ENCODE data around the gene RNF20. TPM values are rescaled to one million over a fixed set of nuclear protein-coding genes. Genes with fewer than 3 reads are reported as not detected.
A peak's percentile ranks its signal among the peaks of the same experiment; 100 is the strongest.
"Not testable (repeated sequence)": the region's sequence is repeated elsewhere in the genome, so short reads cannot be mapped to it uniquely, and the experiment has no call there.

Gene RNF20
- total and polyA plus RNA-seq, 2 donors: 16.9 to 21.2 TPM

DNA sequence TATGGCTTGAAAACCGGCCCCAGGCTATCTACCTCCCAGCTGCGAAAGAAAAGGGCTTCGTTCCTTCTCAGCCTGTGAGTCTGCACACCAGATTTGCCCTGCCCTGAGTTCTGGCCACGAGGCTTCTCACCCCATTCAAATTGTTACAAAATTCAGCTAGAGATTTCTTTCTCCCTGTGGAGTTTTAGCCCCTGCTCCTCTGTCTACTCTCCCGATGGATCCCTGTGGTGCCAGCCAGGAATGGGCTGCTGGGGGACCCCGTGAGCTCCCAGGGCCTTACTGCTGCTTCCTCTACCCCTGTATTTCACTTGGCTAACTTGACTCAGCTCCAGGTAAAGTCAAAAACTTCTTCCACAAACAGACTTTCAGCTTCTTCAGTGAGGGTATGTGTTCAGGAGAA lies 9.3 kb upstream of the RNF20 start:
- H3K9me3 ChIP-seq (ENCODE audit: control insufficient read depth in 2 of 2, insufficient read depth in 1 of 2, low read length in 1 of 2): no peaks in the 10 kb centered on the region
- no peaks in the 10 kb centered on the region for H3K36me3 ChIP-seq (ENCODE audit: control insufficient read depth in 2 of 2, insufficient read depth in 2 of 2, low read length in 1 of 2)
- H3K27ac ChIP-seq (ENCODE audit: low read depth in 1 of 2, low read length in 1 of 2): no peak overlapping the region
- no peaks in the 10 kb centered on the region for H3K4me1 ChIP-seq (ENCODE audit: control insufficient read depth in 2 of 2, insufficient read depth in 2 of 2, low read length in 2 of 2)
- no peak overlapping the region for H3K4me3 ChIP-seq (ENCODE audit: low read length in 2 of 2)
- 90% methylated on average over 6 of the region's 6 CpGs for WGBS
- peaks cover 0 to 6% of the 10 kb centered on the region in 2 donors for H3K27me3 ChIP-seq (ENCODE audit: control insufficient read depth in 2 of 2, insufficient read depth in 1 of 2, low read length in 1 of 2)
- no peak for DNase-seq (ENCODE audit: low read depth in 6 of 9, low spot score in 9 of 9)

DNA sequence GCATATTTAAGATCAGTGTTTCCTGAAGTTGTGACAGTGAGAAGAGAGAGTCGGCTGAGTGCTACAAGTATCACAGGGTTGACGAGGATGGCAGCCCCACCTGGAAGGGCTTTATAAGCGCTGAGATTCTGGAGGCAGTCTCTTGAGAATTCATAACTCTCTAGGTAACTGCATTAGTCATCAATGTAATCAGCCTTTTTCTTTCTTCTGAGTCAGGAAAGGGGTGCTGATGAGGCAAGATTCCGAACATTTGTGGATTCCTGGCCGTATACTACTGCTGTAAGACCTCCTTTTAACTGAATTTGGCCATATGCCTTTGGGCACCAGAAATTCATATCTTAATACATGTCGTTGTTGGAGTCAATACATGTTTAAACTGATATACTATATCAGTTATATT lies 6.6 kb upstream of the RNF20 start:
- Histone ChIP-seq H3K4me3 (ENCODE audit: low read length in 2 of 2) (no peak overlapping the region), H3K27ac (ENCODE audit: low read depth in 1 of 2, low read length in 1 of 2) (no peak overlapping the region), H3K27me3 (ENCODE audit: control insufficient read depth in 2 of 2, insufficient read depth in 1 of 2, low read length in 1 of 2) (peaks cover 0 to 6% of the 10 kb centered on the region in 2 donors), H3K36me3 (ENCODE audit: control insufficient read depth in 2 of 2, insufficient read depth in 2 of 2, low read length in 1 of 2) (no peaks in the 10 kb centered on the region), H3K4me1 (ENCODE audit: control insufficient read depth in 2 of 2, insufficient read depth in 2 of 2, low read length in 2 of 2) (no peaks in the 10 kb centered on the region), H3K9me3 (ENCODE audit: control insufficient read depth in 2 of 2, insufficient read depth in 1 of 2, low read length in 1 of 2) (no peaks in the 10 kb centered on the region)
- DNase-seq (ENCODE audit: low read depth in 6 of 9, low spot score in 9 of 9): no peak
- WGBS: 91% methylated on average over 6 of the region's 6 CpGs

DNA sequence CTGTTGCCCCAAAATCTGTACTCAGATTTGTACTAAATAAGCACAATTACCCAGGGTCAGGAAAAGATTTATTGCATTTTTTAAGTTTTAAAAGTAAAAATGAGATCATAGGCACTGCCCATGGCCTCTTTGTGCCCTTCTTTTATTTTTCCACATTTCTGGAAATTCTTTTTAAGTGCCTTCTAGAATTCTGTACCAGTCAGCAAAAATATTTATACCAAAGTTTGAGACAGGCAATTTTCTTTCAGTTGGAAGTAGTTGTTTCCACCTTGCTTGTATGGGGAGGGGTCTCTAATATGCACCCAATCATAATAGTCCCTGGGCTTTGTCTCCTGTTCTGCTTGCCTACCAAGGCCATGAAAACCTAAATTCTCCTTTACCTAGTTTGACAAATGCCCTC lies 5.6 kb upstream of the RNF20 start:
- Histone ChIP-seq H3K27me3 (ENCODE audit: control insufficient read depth in 2 of 2, insufficient read depth in 1 of 2, low read length in 1 of 2) (peaks cover 0 to 6% of the 10 kb centered on the region in 2 donors), H3K4me3 (ENCODE audit: low read length in 2 of 2) (no peak overlapping the region), H3K36me3 (ENCODE audit: control insufficient read depth in 2 of 2, insufficient read depth in 2 of 2, low read length in 1 of 2) (no peaks in the 10 kb centered on the region), H3K9me3 (ENCODE audit: control insufficient read depth in 2 of 2, insufficient read depth in 1 of 2, low read length in 1 of 2) (no peaks in the 10 kb centered on the region), H3K27ac (ENCODE audit: low read depth in 1 of 2, low read length in 1 of 2) (no peak overlapping the region), H3K4me1 (ENCODE audit: control insufficient read depth in 2 of 2, insufficient read depth in 2 of 2, low read length in 2 of 2) (no peaks in the 10 kb centered on the region)
- DNase-seq (ENCODE audit: low read depth in 6 of 9, low spot score in 9 of 9): no peak

- peak; percentile 11 to 75 (median 44) for DNase-seq (ENCODE audit: low read depth in 6 of 9, low spot score in 9 of 9)
- Histone ChIP-seq H3K4me3 (ENCODE audit: low read length in 2 of 2) (no peak overlapping the region), H3K27ac (ENCODE audit: low read depth in 1 of 2, low read length in 1 of 2) (no peak overlapping the region), H3K36me3 (ENCODE audit: control insufficient read depth in 2 of 2, insufficient read depth in 2 of 2, low read length in 1 of 2) (peaks cover 0 to under 1% of the 10 kb centered on the region in 2 donors), H3K27me3 (ENCODE audit: control insufficient read depth in 2 of 2, insufficient read depth in 1 of 2, low read length in 1 of 2) (peaks cover 0 to 2% of the 10 kb centered on the region in 2 donors), H3K4me1 (ENCODE audit: control insufficient read depth in 2 of 2, insufficient read depth in 2 of 2, low read length in 2 of 2) (peaks cover 0 to 4% of the 10 kb centered on the region in 2 donors), H3K9me3 (ENCODE audit: control insufficient read depth in 2 of 2, insufficient read depth in 1 of 2, low read length in 1 of 2) (no peaks in the 10 kb centered on the region)
- 19% methylated on average over 6 of the region's 6 CpGs for WGBS
These were observed 3.5 kb upstream of the RNF20 start for GRCh38 chr9:101530076-101530711.

GRCh38 chr9:101536351-101536750 lies 2.7 kb downstream of the RNF20 start:
- DNase-seq (ENCODE audit: low read depth in 6 of 9, low spot score in 9 of 9): no peak
- Histone ChIP-seq H3K27me3 (ENCODE audit: control insufficient read depth in 2 of 2, insufficient read depth in 1 of 2, low read length in 1 of 2) (no peaks in the 10 kb centered on the region), H3K4me1 (ENCODE audit: control insufficient read depth in 2 of 2, insufficient read depth in 2 of 2, low read length in 2 of 2) (peaks cover 0 to 4% of the 10 kb centered on the region in 2 donors), H3K9me3 (ENCODE audit: control insufficient read depth in 2 of 2, insufficient read depth in 1 of 2, low read length in 1 of 2) (no peaks in the 10 kb centered on the region), H3K27ac (ENCODE audit: low read depth in 1 of 2, low read length in 1 of 2) (no peak overlapping the region), H3K36me3 (ENCODE audit: control insufficient read depth in 2 of 2, insufficient read depth in 2 of 2, low read length in 1 of 2) (peaks cover 28 to 34% of the 10 kb centered on the region in 2 donors), H3K4me3 (ENCODE audit: low read length in 2 of 2) (no peak overlapping the region)

- H3K4me1 ChIP-seq (ENCODE audit: control insufficient read depth in 2 of 2, insufficient read depth in 2 of 2, low read length in 2 of 2): peaks cover 0 to 4% of the 10 kb centered on the region in 2 donors
- H3K27me3 ChIP-seq (ENCODE audit: control insufficient read depth in 2 of 2, insufficient read depth in 1 of 2, low read length in 1 of 2): no peaks in the 10 kb centered on the region
- no peaks in the 10 kb centered on the region for H3K9me3 ChIP-seq (ENCODE audit: control insufficient read depth in 2 of 2, insufficient read depth in 1 of 2, low read length in 1 of 2)
- WGBS: 98% methylated on average over 2 of the region's 2 CpGs
- DNase-seq (ENCODE audit: low read depth in 6 of 9, low spot score in 9 of 9): peak in 5 of 9 donors; percentile 21 to 59 (median 28)
- no peak overlapping the region for H3K27ac ChIP-seq (ENCODE audit: low read depth in 1 of 2, low read length in 1 of 2)
- peaks cover 28 to 34% of the 10 kb centered on the region in 2 donors for H3K36me3 ChIP-seq (ENCODE audit: control insufficient read depth in 2 of 2, insufficient read depth in 2 of 2, low read length in 1 of 2)
- no peak overlapping the region for H3K4me3 ChIP-seq (ENCODE audit: low read length in 2 of 2)
These were observed 3.3 kb downstream of the RNF20 start for GRCh38 chr9:101536938-101537337.

- Histone ChIP-seq H3K27ac (ENCODE audit: low read depth in 1 of 2, low read length in 1 of 2) (no peak overlapping the region), H3K36me3 (ENCODE audit: control insufficient read depth in 2 of 2, insufficient read depth in 2 of 2, low read length in 1 of 2) (peaks cover 28 to 38% of the 10 kb centered on the region in 2 donors), H3K4me1 (ENCODE audit: control insufficient read depth in 2 of 2, insufficient read depth in 2 of 2, low read length in 2 of 2) (no peaks in the 10 kb centered on the region), H3K4me3 (ENCODE audit: low read length in 2 of 2) (no peak overlapping the region), H3K9me3 (ENCODE audit: control insufficient read depth in 2 of 2, insufficient read depth in 1 of 2, low read length in 1 of 2) (no peaks in the 10 kb centered on the region), H3K27me3 (ENCODE audit: control insufficient read depth in 2 of 2, insufficient read depth in 1 of 2, low read length in 1 of 2) (no peaks in the 10 kb centered on the region)
- DNase-seq (ENCODE audit: low read depth in 6 of 9, low spot score in 9 of 9): no peak
- WGBS: 99% methylated on average over 8 of the region's 8 CpGs
These were observed 6.4 kb downstream of the RNF20 start for GRCh38 chr9:101540069-101540468.

- H3K36me3 ChIP-seq (ENCODE audit: control insufficient read depth in 2 of 2, insufficient read depth in 2 of 2, low read length in 1 of 2): peaks cover 29 to 41% of the 10 kb centered on the region in 2 donors
- H3K27me3 ChIP-seq (ENCODE audit: control insufficient read depth in 2 of 2, insufficient read depth in 1 of 2, low read length in 1 of 2): no peaks in the 10 kb centered on the region
- WGBS: 98% methylated on average over 14 of the region's 14 CpGs
- no peak for DNase-seq (ENCODE audit: low read depth in 6 of 9, low spot score in 9 of 9)
- H3K4me3 ChIP-seq (ENCODE audit: low read length in 2 of 2): no peak overlapping the region
- H3K4me1 ChIP-seq (ENCODE audit: control insufficient read depth in 2 of 2, insufficient read depth in 2 of 2, low read length in 2 of 2): no peaks in the 10 kb centered on the region
- no peak overlapping the region for H3K27ac ChIP-seq (ENCODE audit: low read depth in 1 of 2, low read length in 1 of 2)
- H3K9me3 ChIP-seq (ENCODE audit: control insufficient read depth in 2 of 2, insufficient read depth in 1 of 2, low read length in 1 of 2): no peaks in the 10 kb centered on the region
These were observed 9.6 kb downstream of the RNF20 start for GRCh38 chr9:101543098-101543735.

GRCh38 chr9:101549472-101550098 lies 15.9 kb downstream of the RNF20 start:
- H3K27me3 ChIP-seq (ENCODE audit: control insufficient read depth in 2 of 2, insufficient read depth in 1 of 2, low read length in 1 of 2); H3K4me3 ChIP-seq (ENCODE audit: low read length in 2 of 2); DNase-seq (ENCODE audit: low read depth in 6 of 9, low spot score in 9 of 9); H3K27ac ChIP-seq (ENCODE audit: low read depth in 1 of 2, low read length in 1 of 2); H3K4me1 ChIP-seq (ENCODE audit: control insufficient read depth in 2 of 2, insufficient read depth in 2 of 2, low read length in 2 of 2); H3K9me3 ChIP-seq (ENCODE audit: control insufficient read depth in 2 of 2, insufficient read depth in 1 of 2, low read length in 1 of 2): not testable (repeated sequence)
- H3K36me3 ChIP-seq (ENCODE audit: control insufficient read depth in 2 of 2, insufficient read depth in 2 of 2, low read length in 1 of 2): peaks cover 42 to 61% of the 10 kb centered on the region in 2 donors
- 98% methylated on average over 17 of the region's 18 CpGs for WGBS

All from thymus (tissue), 11 donors.